NOMO-1 treated with dmso at 0.1 percent for 144 hours (cell line): Measurements from ENCODE around the gene STRADA.

Source experiments
- DNase-seq: peaks from one replicate; lab custom pipeline; 2025; ENCODE audit not compliant: unreplicated experiment; lab: John Stamatoyannopoulos, UW

Gene STRADA, protein sequence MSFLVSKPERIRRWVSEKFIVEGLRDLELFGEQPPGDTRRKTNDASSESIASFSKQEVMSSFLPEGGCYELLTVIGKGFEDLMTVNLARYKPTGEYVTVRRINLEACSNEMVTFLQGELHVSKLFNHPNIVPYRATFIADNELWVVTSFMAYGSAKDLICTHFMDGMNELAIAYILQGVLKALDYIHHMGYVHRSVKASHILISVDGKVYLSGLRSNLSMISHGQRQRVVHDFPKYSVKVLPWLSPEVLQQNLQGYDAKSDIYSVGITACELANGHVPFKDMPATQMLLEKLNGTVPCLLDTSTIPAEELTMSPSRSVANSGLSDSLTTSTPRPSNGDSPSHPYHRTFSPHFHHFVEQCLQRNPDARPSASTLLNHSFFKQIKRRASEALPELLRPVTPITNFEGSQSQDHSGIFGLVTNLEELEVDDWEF

DNA sequence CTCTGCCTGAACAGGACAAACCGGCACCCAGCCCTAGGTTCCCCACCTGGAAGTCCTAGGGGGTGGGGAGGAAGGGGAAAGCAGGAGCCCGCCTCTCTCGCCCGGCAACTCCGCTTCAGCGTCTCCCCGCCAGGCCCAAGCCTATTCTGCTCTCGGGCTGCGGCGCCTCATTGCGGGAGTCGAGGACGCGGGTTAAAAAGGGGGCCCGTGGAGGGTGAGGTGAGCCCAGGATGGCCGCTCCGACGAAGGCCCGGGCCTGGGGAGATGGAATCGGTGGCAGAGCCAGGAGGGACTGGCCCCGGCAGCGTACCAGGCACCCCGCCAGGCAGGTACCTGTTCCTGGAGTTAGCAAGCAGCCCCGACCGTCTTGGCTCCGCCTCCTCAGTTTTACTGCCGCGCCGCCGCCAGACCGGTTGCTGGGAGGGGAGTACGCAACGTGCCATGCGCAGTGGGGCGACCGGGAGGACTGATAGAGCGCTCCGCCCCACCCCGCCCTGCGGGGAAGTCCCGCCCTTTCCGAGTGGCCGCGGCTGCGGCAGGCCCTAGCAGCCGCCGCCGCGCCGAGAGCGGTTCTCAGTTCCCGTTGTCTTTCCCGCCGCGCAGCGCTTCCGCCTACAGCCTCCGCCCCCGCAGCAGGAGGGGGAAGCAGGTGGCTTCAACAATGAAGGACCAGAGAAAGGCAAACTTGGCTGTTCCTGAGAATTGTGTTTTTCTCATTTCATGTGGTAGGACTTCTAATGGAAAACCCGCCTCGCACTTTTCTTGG, at the start of gene STRADA:
Gene STRADA, minus strand, starts transcription at position 392 of the 766 bp plus-strand sequence. CDS start 13,430 bp downstream, outside the sequence.
- DNase-seq, result peak; percentile 99

DNA sequence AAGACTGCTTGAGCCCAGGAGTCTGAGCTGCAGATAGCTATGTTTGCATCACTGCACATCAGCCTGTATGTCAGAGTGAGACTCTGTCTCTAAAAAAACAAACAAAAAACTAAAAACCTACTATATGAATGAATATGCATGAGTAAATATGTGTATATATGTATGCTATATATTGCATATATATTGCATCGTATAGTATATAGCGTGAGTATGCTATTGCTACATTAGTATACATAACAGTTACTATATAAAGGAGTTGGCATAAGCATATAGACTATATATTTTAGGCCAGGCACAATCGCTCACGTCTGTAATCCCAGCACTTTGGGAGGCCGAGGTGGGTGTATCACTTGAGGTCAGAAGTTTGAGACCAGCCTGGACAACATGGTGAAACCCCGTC, 48.5 kb upstream of the STRADA start:
- no peak for DNase-seq

DNA sequence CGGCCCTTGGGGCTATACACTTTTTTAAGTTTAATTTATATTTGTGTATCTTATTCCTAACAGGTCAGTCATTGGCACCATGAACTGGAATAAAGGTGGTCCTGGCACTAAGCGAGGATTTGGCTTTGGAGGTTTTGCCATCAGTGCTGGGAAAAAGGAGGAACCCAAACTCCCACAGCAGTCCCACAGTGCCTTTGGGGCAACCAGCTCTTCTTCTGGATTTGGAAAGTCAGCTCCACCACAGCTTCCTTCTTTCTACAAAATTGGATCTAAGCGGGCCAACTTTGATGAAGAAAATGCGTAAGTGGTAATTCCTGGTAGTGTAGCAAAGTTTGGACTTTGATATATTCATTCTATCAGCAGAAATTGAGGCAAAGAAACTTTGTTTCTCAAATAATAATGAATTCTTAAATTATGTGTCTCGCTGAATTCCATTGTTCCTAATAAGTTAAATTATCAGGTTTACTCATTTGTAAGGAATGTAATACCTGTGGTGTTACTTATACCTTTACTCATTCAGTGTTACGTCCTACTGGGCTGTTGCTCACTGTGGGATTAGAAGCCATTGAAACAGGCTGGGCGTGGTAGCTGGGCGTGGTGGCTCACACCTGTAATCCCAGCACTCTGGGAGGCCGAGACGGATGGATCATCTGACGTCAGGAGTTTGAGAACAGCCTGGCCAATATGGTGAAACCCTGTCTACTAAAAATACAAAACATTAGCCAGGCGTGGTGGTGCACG, 45.5 kb upstream of the STRADA start:
- DNase-seq, result no peak

DNA sequence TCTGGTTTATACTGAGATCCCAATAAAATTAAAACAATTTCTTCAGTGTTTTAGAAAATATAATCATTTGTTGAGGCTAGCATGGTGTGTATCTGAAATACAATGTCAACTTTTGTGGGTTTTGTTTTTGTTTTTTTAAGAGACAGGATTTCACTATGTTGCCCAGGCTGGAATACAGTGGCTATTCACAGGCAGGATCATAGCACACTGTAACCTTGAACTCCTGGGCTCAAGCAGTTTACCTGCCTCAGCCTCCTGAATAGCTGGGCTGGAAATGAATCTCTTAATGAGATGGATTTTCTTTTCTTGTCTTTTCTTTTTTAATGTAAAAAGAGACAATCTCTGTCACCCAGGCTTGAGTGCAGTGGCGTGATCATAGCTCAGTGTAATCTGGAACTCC, 44.5 kb upstream of the STRADA start:
- DNase-seq, result no peak

DNA sequence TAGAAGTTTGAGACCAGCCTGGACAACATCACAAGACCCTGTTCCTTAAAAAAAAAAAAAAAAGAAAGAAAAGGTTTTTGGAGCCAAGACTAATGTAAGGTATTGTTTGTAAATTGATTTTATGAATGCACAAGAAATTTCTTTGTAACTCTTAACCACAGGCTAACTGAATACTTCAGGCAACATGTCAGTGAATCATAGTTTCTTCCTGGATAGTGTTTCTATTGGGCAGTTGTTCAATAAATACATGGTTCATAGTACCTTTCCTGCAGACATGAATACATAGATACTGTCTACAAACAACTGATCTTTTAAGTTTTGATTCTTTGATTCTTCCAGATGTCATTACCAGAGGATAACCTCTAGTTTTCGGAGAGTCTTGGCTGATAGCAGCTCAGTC, 44.0 kb upstream of the STRADA start:
- no peak for DNase-seq

DNA sequence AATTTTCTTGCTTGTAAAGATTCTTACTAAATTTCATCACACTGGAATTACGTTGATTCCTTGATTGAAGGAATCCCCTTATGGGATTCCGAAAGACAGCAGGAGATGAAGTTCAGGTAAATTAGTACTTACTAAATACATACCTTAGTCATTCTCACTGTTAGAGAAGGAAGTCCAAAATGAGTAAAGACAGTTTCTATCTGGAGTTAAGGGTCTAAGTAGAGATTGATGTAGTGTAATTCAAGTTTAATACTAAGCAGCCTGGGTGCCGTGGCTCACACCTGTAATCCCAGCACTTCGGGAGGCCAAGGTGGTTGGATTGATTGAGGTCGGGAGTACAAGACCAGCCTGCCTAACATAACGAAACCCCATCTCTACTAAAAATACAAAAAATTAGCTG, 41.9 kb upstream of the STRADA start:
- DNase-seq, result no peak

DNA sequence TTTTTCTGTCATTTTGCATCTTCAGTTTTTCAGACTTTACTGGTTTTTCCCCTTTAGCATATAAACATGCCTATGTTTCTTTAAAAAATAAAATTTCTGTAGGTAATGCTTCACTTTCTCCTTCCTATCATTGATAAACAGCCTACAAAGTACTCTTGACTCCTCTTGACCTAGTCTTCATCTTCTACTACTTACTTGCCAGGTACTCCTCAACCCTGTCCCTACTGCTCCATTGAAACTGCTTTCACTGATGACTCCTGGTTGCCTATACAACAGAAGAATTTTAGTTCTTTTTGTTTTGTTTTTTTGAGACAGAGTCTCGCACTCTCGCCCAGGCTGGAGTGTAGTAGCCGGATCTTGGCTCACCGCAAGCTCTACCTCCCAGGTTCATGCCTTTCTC, 39.3 kb upstream of the STRADA start:
- no peak for DNase-seq

DNA sequence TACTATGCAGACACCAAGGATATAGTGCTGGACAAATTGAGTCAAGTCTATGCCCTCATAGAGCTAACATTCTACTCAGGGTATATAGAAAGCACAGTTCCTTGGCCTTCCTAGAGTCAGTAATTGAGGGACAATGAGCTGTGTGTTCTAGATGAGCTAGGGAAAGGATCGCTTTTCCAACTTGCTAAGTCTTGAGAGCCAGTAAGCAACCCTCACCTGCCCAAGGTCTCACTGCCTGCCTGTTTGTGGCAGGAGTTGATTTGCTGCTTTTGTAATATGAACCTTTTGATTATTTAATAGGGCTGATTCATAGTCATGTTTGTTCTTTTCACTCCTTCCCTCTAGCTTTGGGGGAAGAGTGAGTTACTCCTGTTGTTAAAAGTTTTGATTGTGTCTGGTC, 38.9 kb upstream of the STRADA start:
- no peak for DNase-seq

DNA sequence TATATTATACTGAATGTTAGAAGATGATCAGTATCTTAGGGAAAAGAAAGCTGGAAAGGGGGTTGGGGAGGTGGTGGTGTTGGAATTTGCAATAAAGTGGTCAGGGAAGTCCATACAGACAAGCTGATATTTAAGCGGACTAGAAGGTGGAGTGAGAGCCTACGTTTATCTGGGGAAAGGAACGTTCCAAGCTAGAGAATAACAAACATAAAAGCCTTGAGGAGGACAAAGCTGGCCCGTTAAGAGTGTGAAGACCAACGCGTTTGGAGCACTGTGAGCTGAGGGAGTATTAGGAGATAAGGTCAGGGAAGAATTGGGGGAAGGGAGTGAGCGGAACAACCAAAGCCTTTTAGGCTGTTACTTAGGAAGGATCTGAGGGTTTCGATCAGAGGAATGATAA, 33.8 kb upstream of the STRADA start:
- DNase-seq, result no peak

DNA sequence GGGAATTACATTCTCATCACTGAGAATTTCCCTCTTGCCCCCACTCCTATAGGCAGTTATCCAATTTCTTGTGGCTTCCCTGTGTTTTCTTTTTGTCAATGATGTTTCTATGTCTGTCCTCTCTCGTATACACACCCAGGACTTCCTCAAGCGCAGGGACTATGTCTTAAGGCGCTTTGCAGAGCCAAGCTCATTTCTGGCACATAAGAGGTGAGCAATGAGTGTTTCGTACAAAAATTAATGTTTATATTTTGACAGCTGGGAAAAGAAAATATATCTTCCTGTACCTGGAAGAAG, 33.3 kb upstream of the STRADA start:
- DNase-seq, result peak; percentile 7

DNA sequence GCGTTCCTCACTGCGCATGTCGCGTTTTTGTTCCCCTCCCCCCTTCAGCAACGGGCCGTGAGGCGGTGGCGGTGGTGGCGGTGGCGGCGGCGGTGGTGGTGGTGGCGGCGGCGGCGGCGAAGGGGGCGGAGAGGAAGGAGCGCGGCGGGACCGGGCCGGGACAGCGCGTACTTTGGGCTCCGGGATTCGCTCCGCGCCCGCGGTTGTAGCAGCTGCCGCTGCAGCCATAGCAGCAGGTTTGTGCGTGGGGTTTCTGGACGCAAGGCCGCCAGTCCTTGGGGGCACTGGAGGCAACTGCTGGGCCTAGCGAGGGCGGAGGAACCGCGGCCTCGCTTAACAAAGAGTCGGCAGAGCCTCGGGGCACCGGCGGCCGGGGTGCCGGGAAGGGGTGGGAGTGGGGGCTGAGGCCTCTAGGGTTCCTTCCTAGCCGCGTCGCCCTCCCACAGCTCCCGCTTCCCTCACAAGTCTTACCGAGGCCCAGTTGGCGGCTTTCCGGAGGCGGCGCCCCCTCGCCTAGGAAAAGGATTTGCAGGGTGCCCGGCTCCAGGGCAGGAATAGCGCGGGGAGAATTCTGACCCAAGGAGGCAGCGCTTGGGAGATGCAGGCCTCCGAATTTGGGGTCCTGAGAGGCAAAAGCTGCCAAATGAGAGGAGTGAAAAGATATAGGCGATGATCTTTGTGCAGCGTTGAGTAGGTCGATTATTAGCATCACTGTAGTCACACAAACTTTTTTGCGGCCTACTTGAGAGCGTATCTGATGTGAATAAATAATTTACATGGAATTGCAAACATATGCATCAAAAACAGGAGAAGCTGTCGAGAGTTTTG, 32.8 kb upstream of the STRADA start, which contains the start of gene DDX42:
Gene DDX42, plus strand, starts transcription at position 30 of the 828 bp plus-strand sequence. CDS start 12,880 bp downstream, outside the sequence.
- DNase-seq, result peak; percentile 29

DNA sequence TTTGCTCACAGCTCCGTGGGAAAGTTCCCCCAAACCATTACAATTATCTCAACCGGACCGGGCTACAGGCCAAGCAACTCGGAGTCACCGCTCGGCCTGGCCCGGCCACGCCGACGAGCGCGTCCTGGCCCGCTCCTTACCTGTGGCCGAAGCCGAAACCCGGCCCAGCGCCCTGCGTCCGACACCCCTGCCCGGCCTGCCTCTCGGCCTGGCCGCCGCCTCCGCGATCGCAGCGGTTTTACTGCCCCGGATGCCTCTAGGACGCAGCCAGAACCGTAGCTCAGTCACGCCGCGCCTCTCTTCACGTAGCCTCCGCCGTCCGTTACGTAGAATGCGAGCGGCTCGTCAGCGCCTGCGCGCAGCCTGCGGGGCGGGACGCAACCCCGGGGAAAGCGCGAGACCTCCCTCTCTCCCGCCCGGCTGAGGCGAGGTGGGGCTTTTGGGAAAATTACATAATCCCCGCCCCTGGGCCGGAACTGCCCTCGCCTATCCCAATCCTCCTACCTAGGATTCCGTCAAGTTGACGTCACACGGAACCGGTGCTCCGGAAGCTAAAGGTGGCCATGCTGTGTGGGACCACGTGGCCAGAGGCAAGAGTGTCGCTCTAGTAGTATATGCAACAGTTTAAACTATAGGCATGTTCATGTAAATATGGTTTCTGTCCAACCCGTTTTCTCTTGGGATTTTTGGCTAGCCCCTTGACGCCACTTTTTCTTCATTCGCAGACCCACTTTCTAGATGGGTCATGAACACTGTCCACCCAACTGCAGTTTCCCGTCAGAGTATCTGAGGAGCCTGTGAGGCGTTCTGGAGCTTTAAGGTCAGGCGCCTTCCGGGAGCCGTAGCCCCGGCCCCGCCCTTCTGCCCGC, 31.9 kb upstream of the STRADA start, which contains the start of gene CCDC47:
Gene CCDC47, minus strand, starts transcription at position 326 of the 869 bp plus-strand sequence. CDS start 7,422 bp downstream, outside the sequence.
- DNase-seq, result peak; percentile 96

DNA sequence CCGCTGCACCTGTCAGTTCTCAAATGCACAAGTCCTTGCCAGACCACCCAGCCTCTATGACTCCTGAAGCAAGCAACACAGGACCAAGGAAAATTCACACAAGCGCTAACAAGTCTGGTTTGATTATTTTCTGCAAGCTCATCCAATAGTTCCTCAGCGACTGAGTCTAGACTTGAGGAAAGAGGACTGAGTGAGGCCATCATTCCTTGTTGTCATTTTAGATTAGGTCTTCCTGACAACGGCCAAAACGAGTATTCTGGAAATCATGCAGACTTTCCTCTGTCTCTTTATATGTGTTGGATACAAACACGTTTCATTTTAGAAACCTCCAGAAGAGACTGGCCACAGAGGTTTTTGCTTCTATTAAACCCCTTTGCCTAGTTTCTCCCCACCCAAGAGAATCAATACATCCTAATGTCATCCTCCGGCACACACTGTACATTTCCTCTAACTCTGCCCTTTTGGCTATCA, 31.2 kb upstream of the STRADA start:
- DNase-seq, result no peak

DNA sequence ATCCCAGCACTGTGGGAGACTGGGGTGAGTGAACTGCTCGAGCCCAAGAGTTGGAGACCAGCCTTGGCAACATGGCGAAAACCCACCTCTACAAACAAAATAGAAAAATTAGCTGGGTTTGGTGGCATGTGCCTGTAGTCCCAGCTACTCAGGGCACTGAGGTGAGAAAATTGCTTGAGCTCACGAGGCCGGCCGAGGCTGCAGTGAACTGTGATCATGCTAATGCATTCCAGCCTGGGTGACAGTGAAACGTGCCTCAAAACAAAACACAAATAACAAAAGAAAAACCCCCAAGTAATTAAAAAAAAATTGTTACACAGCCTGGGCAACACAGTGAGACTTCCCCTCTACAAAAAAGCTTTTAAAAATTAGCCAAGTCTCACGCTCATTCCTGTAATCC, 26.8 kb upstream of the STRADA start:
- no peak for DNase-seq

DNA sequence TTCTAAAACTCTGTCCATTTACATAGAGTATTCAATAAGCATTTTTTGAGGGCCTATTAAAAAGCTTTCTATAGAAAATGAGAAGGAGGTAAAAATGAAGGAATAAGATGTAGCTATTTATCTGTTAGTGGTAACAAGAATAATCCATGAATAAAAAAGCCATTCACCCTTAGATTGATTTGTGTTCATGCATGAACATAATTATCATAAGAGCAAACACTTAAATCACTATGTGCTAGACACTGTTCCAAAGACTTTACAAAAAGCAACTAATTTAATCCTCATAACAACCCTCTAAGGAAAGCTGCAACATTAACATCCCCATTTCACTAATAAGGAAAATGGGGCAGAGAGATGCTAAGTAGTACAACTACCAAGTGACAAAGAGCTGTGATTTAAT, 25.2 kb upstream of the STRADA start:
- DNase-seq, result no peak

DNA sequence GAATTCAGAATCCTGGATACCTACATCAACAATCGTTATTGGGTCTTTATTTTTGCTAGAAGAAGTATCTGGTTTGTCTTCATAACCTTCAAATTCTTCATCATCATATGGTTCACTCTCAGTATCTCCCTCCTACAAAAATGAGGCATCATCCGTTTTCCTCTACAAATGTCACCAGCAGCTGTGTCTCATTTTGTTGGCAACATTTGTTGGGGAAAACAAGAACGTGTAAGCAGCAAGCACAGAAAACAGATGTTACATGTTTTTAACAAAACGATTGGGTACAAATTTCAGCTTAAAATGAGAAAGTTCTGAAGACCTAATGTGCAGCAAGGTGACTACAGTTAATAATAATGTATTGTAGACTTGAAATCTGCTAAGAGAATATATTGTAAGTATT, 23.1 kb upstream of the STRADA start:
- DNase-seq, result no peak

DNA sequence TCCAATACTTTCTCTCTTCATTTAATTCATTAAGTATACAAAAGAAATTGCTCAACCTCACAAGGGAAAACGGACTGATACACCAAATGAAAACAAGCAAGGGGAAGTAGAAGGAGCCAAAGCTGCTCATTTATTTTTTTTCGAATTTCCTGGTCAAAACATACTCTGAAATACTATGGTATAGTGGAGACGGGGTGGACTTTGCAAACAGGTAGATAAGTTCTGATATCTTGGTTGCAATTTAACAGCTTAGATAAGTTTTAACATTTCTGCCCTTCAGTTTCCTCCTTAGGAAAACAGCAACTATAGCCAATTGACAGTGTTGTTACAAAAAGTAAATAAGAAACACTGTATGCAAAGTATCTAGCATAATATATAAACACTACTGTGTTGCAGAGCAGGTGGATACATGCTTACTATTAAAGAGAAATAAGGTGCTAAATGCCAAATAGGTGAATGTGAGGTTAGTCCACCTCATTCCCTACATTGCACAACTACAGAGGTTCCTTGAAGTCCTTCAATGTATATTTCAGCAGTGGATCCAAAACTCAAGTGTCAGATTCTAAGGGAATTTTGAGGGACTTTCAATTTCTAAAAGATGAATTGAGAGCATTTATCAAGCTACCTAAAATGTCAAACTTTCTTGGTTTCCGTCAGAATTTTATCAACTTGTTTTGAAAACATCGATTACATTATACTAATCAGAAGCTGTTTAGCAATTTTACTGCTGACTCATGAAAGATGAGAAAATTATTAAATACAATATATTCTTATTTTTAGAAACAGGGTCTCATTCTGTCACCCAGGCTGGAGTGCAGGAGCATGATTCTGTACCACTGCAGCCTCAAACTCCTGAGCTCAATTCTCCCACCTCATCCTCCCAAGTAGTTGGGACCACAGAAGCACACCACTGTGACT, 20.8 kb upstream of the STRADA start:
- no peak for DNase-seq

DNA sequence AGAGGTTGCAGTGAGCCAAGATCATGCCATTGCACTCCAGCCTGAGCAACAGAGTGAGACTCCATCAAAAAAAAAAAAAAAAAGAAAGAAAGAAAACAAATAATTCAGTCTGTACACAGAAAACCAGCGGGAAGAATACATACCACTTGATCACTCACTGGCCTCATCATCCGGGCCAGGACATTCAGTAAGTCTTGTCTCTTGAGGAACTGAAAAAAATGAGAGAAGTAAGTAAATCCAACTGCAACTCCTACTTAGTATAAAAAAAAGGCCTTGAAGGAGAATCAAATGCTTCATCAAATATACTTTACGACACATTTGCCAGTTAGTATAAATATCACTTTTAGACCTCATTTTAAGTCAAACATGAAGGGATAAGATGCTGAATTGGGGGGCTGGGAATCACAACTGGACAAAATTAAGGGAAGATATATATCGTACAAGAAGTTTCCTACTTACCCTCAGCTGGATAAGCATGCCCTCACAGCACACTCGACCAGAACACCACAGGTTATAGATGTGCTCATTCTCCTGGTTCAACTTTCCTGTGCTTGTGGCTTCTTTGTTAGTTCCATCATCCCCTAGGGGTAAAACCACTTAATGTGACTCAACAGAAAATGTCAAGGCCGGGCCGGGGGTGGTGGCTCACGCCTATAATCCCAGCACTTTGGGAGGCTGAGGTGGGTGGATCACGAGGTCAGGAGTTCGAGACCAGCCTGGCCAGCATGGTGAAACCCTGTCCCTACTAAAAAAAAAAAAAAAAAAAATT, 19.4 kb upstream of the STRADA start:
- DNase-seq, result no peak
